OCI-M2 (cell line): ENCODE results near the gene CAPN9.
"Not testable (repeated sequence)": the region's sequence is repeated elsewhere in the genome, so short reads cannot be mapped to it uniquely, and the experiment has no call there.

Experiments
- DNase-seq: peaks from one replicate; lab custom pipeline; 2025; ENCODE audit not compliant: unreplicated experiment; lab: John Stamatoyannopoulos, UW

CAPN9 gene

DNA sequence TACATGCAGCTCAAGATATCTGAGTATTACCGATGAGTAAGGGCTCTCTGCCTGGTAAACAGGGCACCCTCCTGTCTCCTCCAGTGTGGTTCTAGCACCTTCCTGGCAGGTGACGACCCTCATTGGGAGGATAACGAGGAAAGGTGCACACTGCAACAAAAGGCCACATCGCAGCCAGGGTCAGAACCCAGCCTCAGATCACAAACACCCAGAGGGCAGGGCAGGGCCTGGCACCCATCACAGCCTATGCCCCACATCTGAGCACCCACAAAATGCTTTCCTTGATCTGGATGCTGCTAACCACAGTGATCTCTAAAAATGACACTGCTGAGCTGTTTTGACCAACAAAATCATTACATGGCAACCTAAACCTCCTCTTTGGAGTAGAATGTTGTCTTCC, 97.4 kb downstream of the CAPN9 start:
- no peak for DNase-seq

DNA sequence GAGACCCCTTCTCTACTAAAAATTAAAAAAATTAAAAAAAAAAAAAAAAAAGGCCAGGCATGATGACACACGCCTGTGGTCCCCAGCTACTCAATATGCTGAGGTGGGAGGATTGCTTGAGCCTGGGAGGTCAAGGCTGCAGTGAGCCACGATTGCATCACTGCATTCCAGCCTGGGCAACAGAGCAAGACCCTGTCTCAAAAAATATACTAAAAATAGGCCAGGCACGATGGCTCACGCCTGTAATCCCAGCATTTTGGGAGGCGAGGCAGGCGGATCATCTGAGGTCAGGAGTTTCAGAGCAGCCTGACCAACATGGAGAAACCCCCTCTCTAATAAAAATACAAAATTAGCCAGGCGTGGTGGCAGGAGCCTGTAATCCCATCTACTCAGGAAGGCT, 98.0 kb downstream of the CAPN9 start:
- DNase-seq, result not testable (repeated sequence)

DNA sequence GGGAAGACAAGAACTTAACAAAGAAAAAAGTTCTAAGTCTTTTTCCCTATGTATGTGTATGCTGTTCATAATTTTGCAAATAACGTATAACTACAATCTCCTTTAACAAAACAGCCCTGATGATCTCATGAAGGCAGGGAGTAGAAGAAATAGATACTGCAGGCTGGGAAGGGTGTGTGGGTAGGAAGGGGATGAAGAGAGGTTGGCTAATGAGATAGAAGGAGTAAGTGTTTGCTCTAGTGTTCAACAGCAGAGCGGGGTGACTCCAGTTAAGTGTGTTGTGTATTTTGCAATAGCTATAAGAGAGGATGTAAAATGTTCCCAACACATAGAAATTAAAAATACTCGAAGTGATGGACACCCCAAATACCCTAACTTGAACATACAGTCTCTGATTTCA, 101.0 kb downstream of the CAPN9 start:
- DNase-seq, result no peak

DNA sequence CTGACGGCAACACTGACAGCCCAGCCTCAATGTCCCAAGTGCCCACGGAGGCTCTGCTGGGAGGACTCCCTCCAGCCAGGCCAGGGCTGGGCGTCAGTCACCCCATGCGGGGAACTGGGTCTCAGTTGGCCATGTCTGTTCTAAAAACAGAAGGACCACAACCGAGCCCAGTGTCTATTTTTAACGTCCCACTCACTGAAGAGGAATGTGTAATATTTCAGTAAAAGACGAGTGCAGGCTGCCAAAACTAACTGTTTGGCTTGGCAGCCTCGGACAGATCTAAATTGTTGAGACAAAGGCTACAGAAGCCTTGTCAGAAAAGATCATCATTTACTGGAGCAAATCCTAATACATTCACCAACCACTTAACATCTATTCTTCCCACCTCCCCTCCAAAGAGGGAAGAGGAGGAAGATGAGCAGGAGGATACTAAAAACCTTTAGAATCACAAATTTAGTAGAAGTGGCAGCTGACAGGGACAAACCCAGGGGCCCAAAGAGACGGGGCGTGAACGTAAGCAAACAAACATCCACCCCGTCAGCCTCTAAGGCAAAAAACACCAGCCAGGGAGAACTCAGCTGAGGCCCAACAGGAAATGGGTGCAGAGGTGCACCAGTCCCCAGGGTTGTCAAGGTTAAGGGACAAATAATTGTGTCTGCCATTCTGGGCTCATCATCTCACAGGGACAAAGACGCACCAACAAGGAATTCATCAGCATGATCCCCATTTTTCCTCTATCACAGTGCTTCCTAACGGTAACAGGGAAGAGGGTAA, 102.5 kb downstream of the CAPN9 start:
- no peak for DNase-seq

DNA sequence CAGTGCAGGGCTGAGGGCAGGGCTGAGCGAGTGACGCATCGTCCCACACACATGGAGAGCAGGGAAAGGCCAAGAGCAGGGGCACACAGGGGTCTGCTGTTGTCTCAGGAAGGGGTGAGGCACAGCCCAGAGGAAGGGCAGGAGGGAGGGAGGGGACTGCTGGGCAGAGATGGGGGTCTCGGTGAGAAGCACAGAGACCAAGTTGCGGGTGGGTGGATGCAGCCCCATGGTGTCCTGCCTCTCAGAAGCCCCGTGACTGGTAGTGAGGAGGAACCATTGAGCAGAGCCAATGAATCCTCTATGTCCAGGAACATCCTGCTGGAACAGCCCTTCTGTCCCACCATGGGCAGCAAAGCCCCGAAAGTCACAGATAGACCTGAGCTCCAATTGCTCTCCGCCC, 103.4 kb downstream of the CAPN9 start:
- DNase-seq, result no peak

DNA sequence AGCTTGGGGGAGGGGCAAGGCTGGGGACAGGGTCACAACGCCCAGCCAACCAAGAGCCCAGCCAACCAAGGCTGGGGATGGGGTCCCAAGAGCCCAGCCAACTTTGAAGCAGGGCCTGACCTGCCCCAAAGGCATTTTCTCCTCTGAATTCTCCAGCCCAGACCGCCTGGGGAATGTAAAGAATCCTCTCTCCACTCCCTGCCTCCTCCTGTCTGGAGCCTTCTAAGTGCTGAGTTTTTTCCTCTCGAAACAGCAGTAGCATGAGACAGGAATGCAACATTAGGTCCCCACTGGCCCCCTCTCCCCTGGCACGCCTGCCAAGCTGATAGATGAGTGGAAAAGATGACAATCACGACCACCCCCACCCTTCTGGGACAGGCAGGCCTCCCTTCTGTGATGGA, 104.1 kb downstream of the CAPN9 start:
- no peak for DNase-seq
